GM18867 (cell line): ENCODE data around the gene PRXL2B.

Experiments
- ATAC-seq: cut with Tn5 transposase; IDR thresholded peaks from one replicate; pipeline ENCODE4 v1.9.1; 2021; ENCODE audit warnings: mild to moderate bottlenecking, moderate library complexity; ENCODE audit not compliant: unreplicated experiment

PRXL2B gene

DNA sequence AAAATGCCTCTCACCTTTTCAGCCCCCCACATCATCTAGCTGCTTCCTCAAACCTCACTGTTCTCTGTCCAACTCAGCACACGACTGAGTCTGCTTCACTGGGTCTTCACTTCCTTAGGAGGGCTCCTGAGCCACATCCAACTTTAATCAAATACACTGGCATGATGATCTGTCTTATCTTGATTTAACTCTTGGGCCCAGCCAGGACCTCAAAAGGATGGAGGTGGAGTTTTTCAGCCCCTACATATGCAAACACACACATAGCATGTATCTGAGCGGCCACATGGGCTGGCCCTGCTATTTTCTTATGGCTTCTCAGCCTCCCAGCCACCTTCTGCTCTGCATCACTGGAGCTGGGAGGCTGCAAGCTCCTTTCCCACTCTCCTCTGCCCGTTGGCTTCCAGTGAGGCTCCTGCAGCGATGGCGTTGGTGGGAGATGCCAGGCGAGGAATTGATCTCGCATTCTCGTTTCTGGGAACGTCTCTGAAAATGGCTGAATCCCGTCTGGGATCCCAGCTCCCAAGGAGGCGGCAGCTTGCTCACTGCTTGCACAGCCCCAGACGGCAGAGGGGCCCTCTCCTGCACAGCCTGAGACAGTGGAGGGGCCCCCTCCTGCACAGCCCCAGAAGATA lies 1.8 kb upstream of the PRXL2B start:
- ATAC-seq = no peak

GRCh38 chr1:2585318-2586092 lies 1.1 kb upstream of the PRXL2B start:
- ATAC-seq = peak; percentile 28

GRCh38 chr1:2587071-2587859 lies 688 bp downstream of the PRXL2B start:
- no peak for ATAC-seq

- no peak for ATAC-seq
Observed at GRCh38 chr1:2587860-2588571, 1.4 kb downstream of the PRXL2B start.

GRCh38 chr1:2588661-2589430 lies 2.3 kb downstream of the PRXL2B start:
- no peak for ATAC-seq

GRCh38 chr1:2589431-2590232 lies 3.1 kb downstream of the PRXL2B start:
- ATAC-seq = no peak

GRCh38 chr1:2590233-2591141 lies 3.9 kb downstream of the PRXL2B start:
- ATAC-seq = no peak

DNA sequence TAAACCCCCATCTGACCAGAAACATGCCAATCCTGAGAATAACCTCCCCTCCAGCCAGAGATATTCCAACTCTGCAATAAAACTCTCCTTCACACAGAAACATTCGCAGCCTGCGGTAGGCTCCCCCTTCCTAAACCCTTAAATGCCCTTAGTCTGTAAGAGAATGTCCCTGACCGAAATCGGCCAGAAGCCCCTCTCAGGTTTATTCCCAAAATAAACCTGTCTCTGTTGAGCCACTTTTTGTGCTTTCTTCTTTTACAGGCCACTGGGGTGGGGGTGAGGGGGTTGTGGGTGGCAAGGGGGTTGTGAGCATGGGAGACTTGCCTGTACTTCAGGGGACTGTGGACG lies 4.6 kb downstream of the PRXL2B start:
- no peak for ATAC-seq

DNA sequence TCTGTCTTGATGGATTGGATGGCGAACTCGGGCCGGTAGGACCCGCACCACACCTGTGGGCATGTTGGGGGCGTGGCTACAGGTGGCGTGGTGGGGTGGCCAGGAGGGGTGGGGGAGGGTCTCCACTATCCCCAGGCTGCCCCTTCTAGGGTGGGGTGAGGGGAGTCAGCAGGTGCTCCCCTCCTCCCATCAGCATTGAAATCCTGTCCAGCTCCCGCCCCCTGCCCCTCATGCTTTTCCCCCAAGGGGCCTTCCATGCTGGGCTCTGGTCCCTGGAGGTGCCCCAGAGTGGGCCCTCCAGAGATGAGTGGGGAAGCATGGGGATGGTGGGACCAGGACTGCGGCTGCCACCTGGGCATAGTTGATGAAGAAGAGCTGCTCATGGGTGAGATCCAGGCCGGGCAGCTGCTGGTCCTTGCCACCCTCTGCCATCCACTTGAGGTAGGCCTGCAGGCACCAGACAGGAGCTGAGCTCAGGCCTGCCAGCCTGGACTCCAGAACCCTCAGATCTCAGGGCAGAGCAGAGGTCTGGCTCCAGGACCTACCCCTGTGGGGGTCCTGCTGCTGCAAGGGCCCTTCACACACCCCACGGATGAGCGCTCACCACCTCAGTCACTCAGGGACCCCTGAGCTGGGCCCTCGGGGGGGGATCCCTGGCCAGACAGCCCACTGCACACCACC lies 5.1 kb downstream of the PRXL2B start:
- ATAC-seq = no peak

DNA sequence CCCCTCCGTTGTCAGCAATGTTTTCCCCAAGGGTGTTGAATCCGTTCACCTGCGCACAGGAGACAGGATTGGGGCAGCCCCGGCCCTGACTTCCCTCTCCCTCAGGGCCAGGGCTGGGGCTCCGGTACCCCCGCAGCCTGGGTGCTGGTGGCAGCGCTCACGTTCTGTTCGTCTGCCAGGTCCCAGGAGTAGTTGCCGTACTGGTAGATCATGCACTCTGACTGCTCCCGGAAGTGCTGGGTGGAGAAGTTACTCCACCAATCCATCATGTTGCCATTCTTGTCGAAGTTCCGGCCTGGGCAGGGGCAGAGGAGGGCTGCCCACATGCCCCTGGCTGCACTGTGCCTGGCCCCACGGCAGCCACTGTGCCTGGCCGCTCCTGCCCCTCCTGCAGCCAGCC lies 6.1 kb downstream of the PRXL2B start:
- no peak for ATAC-seq

- no peak for ATAC-seq
Observed at GRCh38 chr1:2593251-2593878, 6.8 kb downstream of the PRXL2B start.

- no peak for ATAC-seq
Observed at GRCh38 chr1:2594001-2594640, 7.5 kb downstream of the PRXL2B start.

DNA sequence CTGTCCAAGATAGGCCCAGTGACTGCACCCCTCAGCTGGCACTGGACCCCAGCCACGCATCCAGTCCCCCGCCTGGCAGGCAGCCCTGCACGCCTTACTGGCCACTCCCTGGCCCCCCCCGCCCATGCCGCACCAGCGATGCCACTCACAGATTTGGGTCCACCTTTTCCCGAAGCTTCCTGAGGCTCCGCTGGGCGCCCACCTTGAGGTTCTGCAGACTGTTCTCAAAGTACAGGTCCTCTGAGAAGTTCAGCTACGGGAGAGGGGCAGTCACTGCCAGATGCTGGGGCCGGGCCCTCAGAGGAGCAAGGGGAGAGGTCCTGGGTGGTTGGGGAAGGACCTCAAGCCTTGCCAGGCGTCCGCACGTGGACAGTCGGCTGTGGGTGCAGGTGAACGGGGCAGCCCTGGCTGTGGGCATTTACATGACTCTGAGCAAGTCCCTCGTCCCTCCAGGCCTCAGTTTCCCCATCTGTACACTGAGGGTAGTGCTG lies 8.1 kb downstream of the PRXL2B start:
- no peak for ATAC-seq

DNA sequence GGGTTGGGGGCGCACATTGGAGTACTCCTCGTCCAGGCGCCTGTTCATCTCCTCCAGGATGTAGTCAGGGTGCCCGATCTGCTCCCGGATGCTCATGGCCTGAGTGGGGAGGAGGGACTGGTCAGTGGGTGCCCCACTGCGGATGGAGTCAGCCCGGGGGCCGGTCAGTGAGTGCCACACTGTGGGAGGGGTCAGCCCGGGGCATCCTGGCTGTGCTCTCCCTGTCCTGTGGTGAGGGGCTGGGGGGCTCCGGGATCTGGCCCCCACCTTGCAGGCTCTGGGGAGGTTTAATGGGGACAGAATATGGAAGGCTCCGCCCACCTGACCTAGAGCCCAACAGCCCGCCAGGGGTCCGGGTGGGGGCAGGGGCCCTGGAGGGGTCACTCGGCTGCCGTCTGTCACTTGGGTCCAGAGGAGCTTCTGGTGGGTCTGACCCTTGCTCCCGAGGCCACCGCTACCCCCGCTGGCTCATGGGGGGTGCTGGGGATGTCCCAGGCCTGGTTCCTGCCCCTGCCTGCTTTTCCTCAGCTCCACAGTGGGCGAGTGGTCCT lies 8.8 kb downstream of the PRXL2B start:
- no peak for ATAC-seq

DNA sequence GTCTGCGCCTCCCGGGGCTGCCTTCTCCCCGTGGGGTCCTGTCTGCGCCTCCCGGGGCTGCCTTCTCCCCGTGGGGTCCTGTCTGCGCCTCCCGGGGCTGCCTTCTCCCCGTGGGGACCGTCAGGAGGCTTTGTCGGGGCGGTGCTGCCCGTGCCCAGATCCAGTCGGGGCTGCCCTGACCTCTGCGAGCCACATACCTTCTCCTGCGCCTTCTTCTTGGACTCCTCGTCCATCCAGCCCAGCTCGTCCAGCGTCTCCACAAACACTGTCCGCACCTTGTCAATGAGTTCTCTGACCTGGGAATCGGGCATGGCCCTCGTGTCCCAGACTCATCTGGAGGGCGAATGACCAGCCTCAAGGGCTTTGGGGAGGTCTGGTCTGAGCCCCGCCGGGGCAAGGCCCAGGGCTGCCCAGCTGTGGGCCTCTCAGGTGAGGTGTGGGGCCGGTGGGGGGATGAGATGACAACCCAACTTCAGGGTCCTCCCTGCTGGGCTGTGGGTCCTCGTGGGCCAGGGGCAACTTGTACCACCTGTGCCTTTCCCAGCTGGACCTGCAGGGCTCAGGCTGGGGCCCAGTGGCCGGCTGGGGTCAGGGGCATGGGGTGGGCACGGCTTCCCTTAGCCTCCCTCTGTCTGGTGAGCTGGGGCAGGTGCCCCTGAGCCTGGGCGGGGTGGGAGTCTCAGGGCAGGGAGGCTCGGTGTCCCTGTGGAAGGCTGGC lies 9.4 kb downstream of the PRXL2B start:
- ATAC-seq = no peak
